Activated effector memory CD4-positive, alpha-beta T cell treated with Interleukin-2 at 50 U/mL for 16 hours (primary cell): ENCODE measurements around the gene KCNJ2.

ENCODE experiments used
- DNase-seq: peaks from one replicate; pipeline ENCODE4 v3.0.0-alpha.2; 2020

Gene KCNJ2

DNA sequence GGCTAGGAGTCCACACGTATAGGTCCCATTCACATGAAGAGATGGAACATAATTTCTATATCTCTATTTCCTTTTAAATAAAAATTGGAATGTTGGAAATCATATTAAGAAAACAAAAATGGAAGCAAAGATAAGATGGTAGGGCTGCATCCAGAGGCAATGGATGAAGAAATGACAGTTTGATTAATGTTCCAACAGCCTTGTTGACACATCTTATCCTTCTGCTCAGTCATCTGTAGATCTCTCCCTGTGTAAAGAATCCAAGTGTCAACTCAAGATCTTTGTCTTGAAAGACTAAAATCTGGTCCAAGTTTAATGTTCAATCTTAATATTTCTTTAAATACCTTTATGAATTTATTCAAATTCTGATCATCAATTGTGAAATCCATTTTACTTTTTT is 7.8 kb upstream of the KCNJ2 start:
- no peak for DNase-seq

DNA sequence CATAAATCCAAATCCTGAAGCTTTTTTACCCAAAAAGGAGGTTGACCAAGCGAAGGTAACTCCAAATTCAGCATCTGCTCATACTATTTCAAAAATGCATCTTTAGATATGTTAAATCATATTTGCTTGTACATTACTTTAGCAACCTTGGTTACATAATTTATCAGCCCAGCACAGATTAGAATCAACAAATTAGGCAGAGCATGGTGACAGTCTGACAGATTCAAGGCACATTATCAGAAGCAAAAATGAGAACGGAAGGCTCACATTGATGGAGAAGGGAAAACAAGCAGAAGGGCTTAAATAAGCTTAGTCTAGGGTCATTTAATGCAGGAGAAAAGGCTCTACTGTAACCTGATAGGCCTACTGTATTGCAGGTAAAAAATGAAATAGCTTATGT is 3.9 kb upstream of the KCNJ2 start:
- no peak for DNase-seq

DNA sequence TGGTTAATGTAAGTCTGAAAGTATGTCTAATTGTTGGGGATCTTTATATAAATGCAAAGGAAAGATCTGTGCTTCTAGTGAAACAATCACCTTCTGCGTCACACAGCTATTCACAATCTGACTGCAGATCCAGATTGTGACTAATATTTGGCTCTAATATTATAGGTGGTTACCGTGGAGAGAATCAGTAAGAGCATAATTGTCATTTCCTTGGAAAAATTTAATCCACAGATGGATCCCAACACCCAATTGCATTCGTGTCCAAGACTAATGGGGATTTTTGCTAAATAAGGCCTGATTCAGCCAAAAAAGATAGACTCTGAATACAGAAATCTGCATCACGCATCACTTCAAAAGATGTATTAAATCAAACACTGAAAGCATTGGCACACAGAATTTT is 2.7 kb upstream of the KCNJ2 start:
- DNase-seq = no peak

- no peak for DNase-seq
These were observed 1.0 kb upstream of the KCNJ2 start for GRCh38 chr17:70168044-70168976.

DNA sequence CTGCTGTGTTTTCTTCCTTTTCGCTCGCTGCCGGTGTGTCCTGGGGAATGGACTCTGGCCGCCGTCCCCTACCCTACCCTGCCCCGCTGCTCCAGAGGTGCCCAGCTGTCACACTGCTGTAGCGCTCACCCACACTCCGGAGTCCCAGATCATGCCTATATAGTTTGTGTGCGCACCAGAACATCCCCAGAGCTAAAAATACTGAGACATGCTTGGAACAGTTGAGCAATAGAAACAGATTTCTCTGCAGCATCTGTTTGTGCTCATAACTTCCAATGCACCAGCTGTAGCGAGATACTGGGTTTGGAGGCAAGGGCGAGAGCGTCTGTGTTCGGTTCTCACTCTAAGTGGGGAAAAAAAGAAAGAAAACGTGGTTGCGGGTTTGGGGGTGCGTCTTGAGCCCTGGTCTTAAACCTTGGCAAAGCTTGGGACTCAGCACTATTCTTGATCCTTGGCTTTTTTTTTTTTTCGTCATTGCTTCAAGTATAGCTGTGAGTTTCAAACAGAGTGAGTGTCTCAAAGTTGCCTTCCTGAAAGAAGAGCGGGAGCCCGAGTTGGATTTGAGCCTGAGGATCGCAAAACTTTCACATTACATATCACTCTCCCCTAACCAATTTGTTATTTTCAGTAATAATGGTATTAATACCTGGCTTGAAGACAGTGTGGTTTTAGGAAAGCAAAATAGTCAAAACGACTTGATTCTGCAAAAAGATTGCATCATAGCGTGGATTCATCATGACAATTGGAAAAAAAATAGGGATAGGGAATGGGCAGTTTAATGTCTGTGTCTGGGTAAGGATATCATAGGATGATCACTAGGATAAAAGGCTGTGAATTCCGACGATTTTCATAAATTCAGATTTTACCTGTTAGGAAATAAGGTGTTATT is 621 bp downstream of the KCNJ2 start:
- DNase-seq = no peak

GRCh38 chr17:70171159-70171558 is 1.8 kb downstream of the KCNJ2 start:
- no peak for DNase-seq

- no peak for DNase-seq
These were observed 3.1 kb downstream of the KCNJ2 start for GRCh38 chr17:70172449-70172848.

DNA sequence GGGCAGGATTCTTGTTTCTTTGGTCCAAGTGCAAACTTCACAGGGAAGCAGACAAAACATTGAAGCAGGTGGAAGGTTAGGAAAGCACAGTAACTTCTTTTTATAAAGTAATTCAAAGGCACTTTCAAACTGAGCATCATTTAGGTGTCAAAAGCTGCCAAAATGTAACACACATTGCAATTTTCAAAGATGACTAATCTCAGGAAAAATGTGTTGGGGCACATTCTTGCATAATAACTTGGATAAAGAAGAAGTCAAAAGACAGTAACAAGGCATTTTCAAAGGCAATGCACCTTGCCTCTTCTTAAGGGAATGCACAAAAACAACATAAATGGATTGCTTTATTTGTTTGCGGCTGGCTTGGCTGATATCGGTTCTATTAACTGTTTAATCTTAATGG is 3.6 kb downstream of the KCNJ2 start:
- no peak for DNase-seq

DNA sequence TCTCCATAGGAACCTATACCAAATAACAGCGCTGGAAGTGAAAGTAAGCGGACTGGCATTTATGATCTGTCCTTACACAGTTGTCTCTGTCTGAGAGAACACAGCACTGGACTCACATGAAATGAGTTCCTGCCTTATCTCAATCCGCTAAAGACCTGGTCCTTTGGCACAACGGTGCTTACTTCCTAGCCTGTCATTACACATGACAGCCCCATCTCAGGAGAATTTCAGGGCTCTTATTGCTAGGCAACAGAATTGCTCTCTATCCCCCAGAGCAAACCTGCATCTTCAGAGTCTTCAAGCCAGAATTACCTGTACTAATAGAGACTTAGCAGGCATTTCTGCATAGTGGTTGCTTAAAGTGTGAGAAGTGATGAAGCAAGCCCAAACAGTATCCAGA is 4.3 kb downstream of the KCNJ2 start:
- DNase-seq = no peak

DNA sequence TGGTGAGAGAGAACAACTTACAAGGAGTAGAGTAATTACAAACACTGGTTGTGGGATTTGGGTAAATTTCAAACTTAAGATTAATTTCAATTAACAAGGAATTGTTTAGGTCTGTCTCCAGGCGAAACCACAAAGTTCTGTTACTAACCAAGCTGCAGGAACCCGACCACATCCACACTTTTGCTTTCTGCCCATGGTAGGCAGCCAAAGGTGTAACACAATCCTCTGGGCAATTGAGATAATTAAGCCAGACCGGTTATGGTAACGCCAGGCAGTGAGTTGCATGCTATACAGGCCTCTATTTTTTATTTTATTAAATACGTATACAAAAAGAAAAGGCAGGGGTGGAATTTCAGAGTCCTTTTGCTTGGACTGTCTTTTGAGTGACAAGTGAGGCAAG is 12.0 kb downstream of the KCNJ2 start:
- no peak for DNase-seq

- no peak for DNase-seq
These were observed 12.5 kb downstream of the KCNJ2 start for GRCh38 chr17:70181866-70182265.

- DNase-seq = no peak
These were observed 14.2 kb downstream of the KCNJ2 start for GRCh38 chr17:70183508-70183907.

DNA sequence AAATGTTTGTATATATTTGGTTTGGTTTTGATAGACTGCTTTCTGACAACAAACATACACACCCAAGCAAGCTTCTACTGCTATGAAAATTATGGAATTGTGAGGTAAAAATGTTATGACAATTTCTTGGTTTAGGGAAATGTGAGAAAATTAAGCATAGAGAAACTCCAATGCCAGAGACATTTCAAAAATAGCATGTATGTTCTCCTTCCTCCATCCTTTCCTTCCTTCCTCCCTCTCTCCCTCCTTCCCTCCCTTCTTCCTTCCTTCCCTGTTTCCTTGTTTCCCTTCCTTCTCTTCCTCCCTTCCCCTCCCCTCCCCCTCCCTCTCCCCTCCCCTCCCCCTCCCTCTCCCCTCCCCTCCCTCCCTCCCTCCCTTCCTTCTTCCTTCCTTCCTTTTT is 14.9 kb downstream of the KCNJ2 start:
- no peak for DNase-seq

GRCh38 chr17:70184770-70185169 is 15.4 kb downstream of the KCNJ2 start:
- no peak for DNase-seq

GRCh38 chr17:70185285-70185684 is 16.0 kb downstream of the KCNJ2 start:
- no peak for DNase-seq

- DNase-seq = no peak
These were observed 18.1 kb downstream of the KCNJ2 start for GRCh38 chr17:70187383-70187782.

DNA sequence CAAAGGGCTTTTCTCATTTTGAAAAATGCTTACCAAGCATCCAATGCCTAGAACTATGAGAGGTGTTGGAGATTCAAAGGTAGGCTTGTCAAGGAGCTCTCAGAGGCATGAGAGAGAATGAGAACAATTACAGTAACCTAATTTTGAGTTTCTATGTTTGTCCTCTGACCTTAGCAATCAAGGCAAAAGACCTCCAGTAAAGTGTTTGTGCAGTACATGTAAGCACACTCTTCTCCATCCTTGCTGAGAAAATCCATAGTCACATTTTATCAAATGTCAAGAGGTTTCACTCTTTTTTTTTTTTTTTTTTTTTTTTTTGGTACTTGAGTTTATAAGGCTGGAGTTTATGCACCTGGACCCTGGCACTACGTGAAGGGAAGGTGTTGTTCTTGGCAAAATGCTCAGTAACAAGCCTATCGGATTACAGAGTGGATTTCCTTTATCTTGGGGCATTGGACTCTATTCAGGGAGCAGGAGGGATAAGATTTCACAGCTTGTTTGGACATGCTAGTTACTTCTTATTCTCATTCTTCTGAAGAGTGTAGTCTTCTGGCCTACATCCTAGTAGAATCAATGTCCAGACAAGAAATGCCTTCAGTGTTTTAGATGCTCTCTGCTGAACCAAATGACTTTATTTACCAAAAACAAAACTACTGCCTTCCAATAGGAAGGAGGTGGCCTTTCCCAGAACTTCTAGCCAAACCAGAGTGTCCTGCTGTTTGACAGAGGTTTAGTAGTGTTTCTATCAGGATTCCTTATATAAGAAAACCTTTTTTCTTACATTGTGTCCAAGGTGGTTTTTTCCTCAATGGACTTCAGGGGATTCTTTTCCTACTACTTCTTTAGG is 21.9 kb downstream of the KCNJ2 start:
- DNase-seq = no peak

GRCh38 chr17:70195091-70195490 is 25.8 kb downstream of the KCNJ2 start:
- DNase-seq = no peak

DNA sequence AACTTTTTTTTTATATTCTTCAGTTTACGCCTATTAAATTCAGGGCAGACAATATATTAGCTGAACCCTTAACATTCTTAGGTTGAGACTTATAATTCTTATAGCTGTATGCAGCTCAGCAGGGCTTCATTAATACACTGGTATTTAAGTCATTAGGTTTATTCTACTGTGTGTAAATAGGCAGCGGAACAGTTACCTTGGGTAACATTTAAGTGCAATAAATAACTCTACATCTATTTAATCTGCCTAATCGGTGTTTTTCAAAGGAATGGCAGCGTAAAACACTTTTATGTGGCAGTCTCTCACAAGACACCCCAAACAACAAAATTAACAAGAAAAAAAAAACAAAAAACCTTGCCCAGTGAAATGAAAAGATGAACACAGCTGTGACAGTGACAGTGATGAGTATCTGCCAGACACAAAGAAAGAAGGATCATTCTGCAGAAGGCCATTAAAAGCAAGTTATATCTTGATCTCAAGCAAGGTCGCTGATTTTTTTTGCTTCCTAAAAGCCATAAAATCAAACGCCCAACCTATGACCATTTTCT is 32.6 kb downstream of the KCNJ2 start:
- no peak for DNase-seq

- DNase-seq = no peak
These were observed 33.5 kb downstream of the KCNJ2 start for GRCh38 chr17:70202840-70203239.

DNA sequence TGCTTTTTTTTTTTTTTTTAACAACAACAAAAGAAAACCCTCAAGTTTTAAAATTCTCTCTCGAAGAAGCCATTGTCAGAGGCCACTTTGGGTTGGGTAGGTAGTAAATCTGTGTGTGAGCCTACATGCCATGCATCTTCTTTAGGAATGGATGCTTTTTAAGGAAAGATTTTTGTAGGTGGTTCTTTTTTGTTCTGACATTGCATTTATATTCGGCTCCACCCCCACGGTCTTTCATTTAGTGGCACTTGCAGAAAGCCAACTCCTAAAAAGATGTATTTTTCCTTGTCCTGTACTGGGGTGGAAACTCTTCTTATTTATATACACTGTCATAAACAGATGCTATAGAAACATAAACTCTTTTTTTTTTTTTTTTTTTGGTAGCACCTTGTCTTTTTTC is 35.1 kb downstream of the KCNJ2 start:
- DNase-seq = no peak

DNA sequence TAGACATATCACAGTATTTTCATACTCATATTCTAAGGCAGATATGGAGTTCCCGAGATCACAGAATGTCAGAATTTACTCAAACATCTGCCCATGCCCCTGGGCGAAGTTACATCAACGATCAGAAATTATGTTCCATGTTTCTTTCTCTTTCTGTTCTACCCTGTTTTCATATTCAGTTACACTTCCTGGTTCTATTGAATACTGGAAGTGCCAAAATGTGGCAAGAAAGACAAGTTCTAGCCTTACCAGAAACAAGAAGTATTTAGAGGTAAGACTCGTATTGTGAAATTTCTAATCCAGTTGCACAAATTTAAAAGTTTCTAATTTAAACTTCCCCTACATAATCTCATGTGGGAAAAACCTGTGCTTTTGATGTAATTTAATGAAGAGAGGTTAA is 36.1 kb downstream of the KCNJ2 start:
- no peak for DNase-seq
